Stimulated activated CD8-positive, alpha-beta memory T cell treated with anti-CD3 and anti-CD28 coated beads, Interleukin-15, amount 100 ng/mL, for 48 hours (primary cell): Measurements from ENCODE around the gene FBXL2.
A peak's percentile ranks its signal among the peaks of the same experiment; 100 is the strongest.
"Not testable (repeated sequence)": the region's sequence is repeated elsewhere in the genome, so short reads cannot be mapped to it uniquely, and the experiment has no call there.

Experiments used
- DNase-seq, 2 donors: peaks; one replicate each; pipeline ENCODE4 v3.0.0-alpha.2; 2020; ENCODE audit warnings: low read depth in 2 of 2

The FBXL2 gene

GRCh38 chr3:33385423-33385822 lies 108.2 kb downstream of the FBXL2 start:
- peak; percentile 42 to 51 for DNase-seq

GRCh38 chr3:33386631-33387030 lies 109.4 kb downstream of the FBXL2 start:
- no peak for DNase-seq

- no peak for DNase-seq
These were observed 111.3 kb downstream of the FBXL2 start for GRCh38 chr3:33388374-33389100.

GRCh38 chr3:33389908-33390307 lies 112.7 kb downstream of the FBXL2 start:
- no peak for DNase-seq

- no peak for DNase-seq
These were observed 114.2 kb downstream of the FBXL2 start for GRCh38 chr3:33391255-33391995.

- no peak for DNase-seq
These were observed 114.9 kb downstream of the FBXL2 start for GRCh38 chr3:33392144-33392543.

- DNase-seq, result no peak
These were observed 115.5 kb downstream of the FBXL2 start for GRCh38 chr3:33392703-33393125.

- DNase-seq, result no peak
These were observed 117.3 kb downstream of the FBXL2 start for GRCh38 chr3:33394403-33395054.

- DNase-seq, result no peak
These were observed 118.7 kb downstream of the FBXL2 start for GRCh38 chr3:33395900-33396299.

- DNase-seq, result no peak
These were observed 121.2 kb downstream of the FBXL2 start for GRCh38 chr3:33398410-33398809.

GRCh38 chr3:33401781-33402180 lies 124.5 kb downstream of the FBXL2 start:
- no peak for DNase-seq

- DNase-seq, result no peak
These were observed 125.7 kb downstream of the FBXL2 start for GRCh38 chr3:33402936-33403335.

- no peak for DNase-seq
These were observed 126.5 kb downstream of the FBXL2 start for GRCh38 chr3:33403756-33404155.

GRCh38 chr3:33410816-33411215 lies 133.6 kb downstream of the FBXL2 start:
- DNase-seq, result not testable (repeated sequence)

GRCh38 chr3:33417066-33417673 lies 139.9 kb downstream of the FBXL2 start:
- peak in 1 of 2 donors; percentile 11 for DNase-seq

GRCh38 chr3:33419948-33420347 lies 142.7 kb downstream of the FBXL2 start:
- no peak for DNase-seq

GRCh38 chr3:33420966-33421365 lies 143.7 kb downstream of the FBXL2 start:
- DNase-seq, result no peak

- no peak for DNase-seq
These were observed 147.6 kb downstream of the FBXL2 start for GRCh38 chr3:33424606-33425452.

- no peak for DNase-seq
These were observed 148.2 kb downstream of the FBXL2 start for GRCh38 chr3:33425453-33425852.

- DNase-seq, result no peak
These were observed 148.8 kb downstream of the FBXL2 start for GRCh38 chr3:33426068-33426467.

- no peak for DNase-seq
These were observed 149.5 kb downstream of the FBXL2 start for GRCh38 chr3:33426630-33427317.
